ENCODE data around the gene OR10W1. TPM values are rescaled to one million over a fixed set of nuclear protein-coding genes. Genes with fewer than 3 reads are reported as not detected.

The OR10W1 gene, protein sequence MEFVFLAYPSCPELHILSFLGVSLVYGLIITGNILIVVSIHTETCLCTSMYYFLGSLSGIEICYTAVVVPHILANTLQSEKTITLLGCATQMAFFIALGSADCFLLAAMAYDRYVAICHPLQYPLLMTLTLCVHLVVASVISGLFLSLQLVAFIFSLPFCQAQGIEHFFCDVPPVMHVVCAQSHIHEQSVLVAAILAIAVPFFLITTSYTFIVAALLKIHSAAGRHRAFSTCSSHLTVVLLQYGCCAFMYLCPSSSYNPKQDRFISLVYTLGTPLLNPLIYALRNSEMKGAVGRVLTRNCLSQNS
- total RNA-seq (2014; rRNA removed) (not detected in 2 replicates), Bru-seq, nascent RNA (not detected), BruChase-seq, experiment 1, labeled RNA remaining after a 6-hour chase (not detected), BruChase-seq, experiment 2, labeled RNA remaining after a 2-hour chase (not detected)
- long read RNA-seq, result 0 reads

DNA sequence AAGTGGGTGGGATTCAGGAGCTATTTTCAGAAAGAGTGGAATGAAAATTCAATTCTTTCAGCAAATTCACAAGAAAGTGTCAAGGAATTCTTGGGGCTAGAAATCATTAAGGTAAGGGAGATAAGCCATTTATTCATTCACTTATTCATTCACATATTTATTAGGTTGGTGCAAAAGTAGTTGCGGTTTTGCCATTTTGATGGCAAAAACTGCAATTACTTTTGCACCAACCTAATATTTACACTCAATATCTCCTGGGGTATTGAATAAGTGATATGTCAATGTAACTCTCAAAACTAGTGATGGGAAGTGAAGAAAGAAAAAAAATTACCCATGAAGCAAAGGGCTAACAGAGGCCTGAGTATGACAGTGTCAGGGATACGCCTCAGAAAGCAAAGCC is at the start of gene OR10W1:
TSS of gene OR10W1 (minus strand) at position 119 of the 400 bp plus-strand sequence. CDS start 402 bp downstream, outside the sequence.
- Histone ChIP-seq H3K27ac (ENCODE audit: low read length) (no peak within 1 kb of the TSS), H3K4me1 (ENCODE audit: insufficient read depth, low read length) (no peaks in the 10 kb centered on the region), H3K9me2 (replicated peaks; ENCODE audit: low read length) (0 out of 2 replicates have a peak, but pooled peaks cover 6% of the 10 kb centered on the region), H3K4me3 (ENCODE audit: low read length) (no peak within 1 kb of the TSS), H3K36me3 (ENCODE audit: low read depth, low read length) (no peaks in the 10 kb centered on the region), H3K79me2 (ENCODE audit: low read length) (no peaks in the 10 kb centered on the region), H3K9ac (ENCODE audit: low read length) (no peak within 1 kb of the TSS), H3K9me3 (ENCODE audit: low read length) (no peaks in the 10 kb centered on the region), H3K4me2 (ENCODE audit: low read length) (no peak within 1 kb of the TSS), H3F3A (ENCODE audit: low read length, unreplicated experiment) (no peaks in the 10 kb centered on the region), H3K27me3 (ENCODE audit: low read length) (peaks cover 9% of the 10 kb centered on the region; the same call in 1 of the 2 replicates), H2AFZ (ENCODE audit: low read length) (no peak within 1 kb of the TSS), H4K20me1 (ENCODE audit: low read length) (no peaks in the 10 kb centered on the region)
- no peak for TF ChIP-seq EZH2 (IDR thresholded peaks at IDR 0.05; ENCODE audit: low read length, unreplicated experiment)
- ChIA-PET POLR2A (ENCODE audit: unreplicated experiment) (no interaction called here), CTCF (interaction anchor here (0.6 kb wide), 1 partner anchor 360 kb away, joined by 3 read pairs; no protein-coding TSS in a partner anchor)
- ATAC-seq (no peak), DNase-seq (no peak)
- intact Hi-C loops (cut with micrococcal nuclease), result no loop called here
- BruUV-seq (replicated peaks), result no TSS peak

DNA sequence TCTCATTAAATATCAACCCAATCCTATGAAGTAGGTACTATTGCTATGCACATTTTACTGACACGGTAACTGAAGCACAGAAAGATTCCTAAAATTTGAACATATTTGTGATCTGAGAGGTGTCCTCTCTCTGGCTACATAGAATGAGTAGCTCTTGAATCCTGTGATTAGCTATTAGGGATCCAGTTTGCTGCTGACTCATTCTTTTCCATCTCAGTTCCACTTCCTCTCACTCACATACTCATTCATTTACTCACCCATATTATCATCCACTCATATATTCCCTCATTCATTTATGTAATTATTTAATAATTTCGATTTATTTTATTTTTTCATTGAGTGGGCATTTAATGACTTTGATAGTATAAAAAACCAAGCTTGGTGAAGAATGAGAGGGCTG is 48.1 kb upstream of the OR10W1 start:
- BruUV-seq (replicated peaks), result no TSS peak
- Histone ChIP-seq H3K9ac (ENCODE audit: low read length) (no peak overlapping the region), H3K4me2 (ENCODE audit: low read length) (peak overlapping the region; percentile 17), H3K36me3 (ENCODE audit: low read depth, low read length) (no peaks in the 10 kb centered on the region), H3F3A (ENCODE audit: low read length, unreplicated experiment) (no peaks in the 10 kb centered on the region), H3K4me1 (ENCODE audit: insufficient read depth, low read length) (peaks cover 12% of the 10 kb centered on the region), H3K4me3 (ENCODE audit: low read length) (no peak overlapping the region), H3K27ac (ENCODE audit: low read length) (no peak overlapping the region), H4K20me1 (ENCODE audit: low read length) (no peaks in the 10 kb centered on the region), H3K79me2 (ENCODE audit: low read length) (no peaks in the 10 kb centered on the region), H2AFZ (ENCODE audit: low read length) (0 out of 2 replicates have a peak overlapping the region, but pooled peaks have one; percentile 10), H3K9me2 (replicated peaks; ENCODE audit: low read length) (no peaks in the 10 kb centered on the region), H3K27me3 (ENCODE audit: low read length) (no peaks in the 10 kb centered on the region), H3K9me3 (ENCODE audit: low read length) (no peaks in the 10 kb centered on the region)
- ChIA-PET POLR2A (ENCODE audit: unreplicated experiment) (interaction anchor here (0.6 to 0.7 kb wide), 3 partner anchors 20 to 126 kb away, joined by 3 to 5 read pairs (median 5); no protein-coding TSS in a partner anchor), CTCF (no interaction called here)
- peak; percentile 98 for ATAC-seq
- DNase-seq, result peak; percentile 75
- intact Hi-C loops (cut with micrococcal nuclease), result no loop called here
- no peak for TF ChIP-seq EZH2phosphoT487 (IDR thresholded peaks at IDR 0.05; ENCODE audit: borderline replicate concordance, low read length)
- TF ChIP-seq, protein P1, sequence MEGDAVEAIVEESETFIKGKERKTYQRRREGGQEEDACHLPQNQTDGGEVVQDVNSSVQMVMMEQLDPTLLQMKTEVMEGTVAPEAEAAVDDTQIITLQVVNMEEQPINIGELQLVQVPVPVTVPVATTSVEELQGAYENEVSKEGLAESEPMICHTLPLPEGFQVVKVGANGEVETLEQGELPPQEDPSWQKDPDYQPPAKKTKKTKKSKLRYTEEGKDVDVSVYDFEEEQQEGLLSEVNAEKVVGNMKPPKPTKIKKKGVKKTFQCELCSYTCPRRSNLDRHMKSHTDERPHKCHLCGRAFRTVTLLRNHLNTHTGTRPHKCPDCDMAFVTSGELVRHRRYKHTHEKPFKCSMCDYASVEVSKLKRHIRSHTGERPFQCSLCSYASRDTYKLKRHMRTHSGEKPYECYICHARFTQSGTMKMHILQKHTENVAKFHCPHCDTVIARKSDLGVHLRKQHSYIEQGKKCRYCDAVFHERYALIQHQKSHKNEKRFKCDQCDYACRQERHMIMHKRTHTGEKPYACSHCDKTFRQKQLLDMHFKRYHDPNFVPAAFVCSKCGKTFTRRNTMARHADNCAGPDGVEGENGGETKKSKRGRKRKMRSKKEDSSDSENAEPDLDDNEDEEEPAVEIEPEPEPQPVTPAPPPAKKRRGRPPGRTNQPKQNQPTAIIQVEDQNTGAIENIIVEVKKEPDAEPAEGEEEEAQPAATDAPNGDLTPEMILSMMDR (conservative IDR thresholded peaks at IDR 0.05; ENCODE audit: low read depth, low read length), result no peak
- no peak for TF ChIP-seq EZH2 (IDR thresholded peaks at IDR 0.05; ENCODE audit: low read length, unreplicated experiment)

DNA sequence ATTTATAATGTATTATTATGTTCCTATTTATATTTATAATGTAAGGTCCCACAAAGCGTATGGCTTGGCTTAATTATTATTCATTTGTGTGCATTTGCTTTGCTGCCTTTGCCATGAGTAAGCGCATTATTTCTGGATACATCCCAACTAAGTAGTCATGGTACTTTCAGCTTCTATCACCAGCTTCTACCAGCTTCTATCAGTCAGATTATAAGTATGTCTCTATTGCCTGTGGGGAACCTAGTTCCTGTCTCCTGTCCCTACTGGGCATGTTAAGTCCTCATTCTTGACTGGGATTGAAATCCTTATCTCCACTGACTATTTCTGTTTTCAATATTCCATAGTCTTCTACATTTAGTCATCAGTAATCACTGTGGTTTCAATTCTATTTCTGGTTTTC is 33.5 kb upstream of the OR10W1 start:
- Histone ChIP-seq H3K4me3 (ENCODE audit: low read length) (no peak overlapping the region), H3K27me3 (ENCODE audit: low read length) (no peaks in the 10 kb centered on the region), H3K36me3 (ENCODE audit: low read depth, low read length) (no peaks in the 10 kb centered on the region), H3K4me2 (ENCODE audit: low read length) (0 out of 2 replicates have a peak overlapping the region, but pooled peaks have one; percentile 16), H3K9me2 (replicated peaks; ENCODE audit: low read length) (no peaks in the 10 kb centered on the region), H3K9me3 (ENCODE audit: low read length) (no peaks in the 10 kb centered on the region; the same call in 1 of the 2 replicates), H3K79me2 (ENCODE audit: low read length) (no peaks in the 10 kb centered on the region), H3F3A (ENCODE audit: low read length, unreplicated experiment) (no peaks in the 10 kb centered on the region), H3K4me1 (ENCODE audit: insufficient read depth, low read length) (peaks cover 8% of the 10 kb centered on the region; the same call in 1 of the 2 replicates), H3K9ac (ENCODE audit: low read length) (no peak overlapping the region), H4K20me1 (ENCODE audit: low read length) (no peaks in the 10 kb centered on the region), H2AFZ (ENCODE audit: low read length) (no peak overlapping the region), H3K27ac (ENCODE audit: low read length) (no peak overlapping the region)
- ATAC-seq (peak; percentile 87), DNase-seq (peak; percentile 85)
- BruUV-seq (replicated peaks), result no TSS peak
- POLR2A ChIA-PET (ENCODE audit: unreplicated experiment), result no interaction called here
- intact Hi-C loops (cut with micrococcal nuclease), result no loop called here
- CTCF ChIA-PET, result no interaction called here
- no peak for TF ChIP-seq EZH2 (IDR thresholded peaks at IDR 0.05; ENCODE audit: low read length, unreplicated experiment)
- TF ChIP-seq EZH2phosphoT487 (IDR thresholded peaks at IDR 0.05; ENCODE audit: borderline replicate concordance, low read length), result no peak
- TF ChIP-seq, protein P1 (conservative IDR thresholded peaks at IDR 0.05; ENCODE audit: low read depth, low read length), result no peak
